Urothelium cell line (cell line): ENCODE data around the gene DSE.

Source experiments
- DNase-seq: peaks from one replicate; pipeline ENCODE4 v3.0.0; 2011; ENCODE audit warnings: low spot score, mixed read lengths
- FAIRE-seq: peaks from 2 replicates; lab custom pipeline; 2011; peaks lifted over from hg19 to GRCh38; lab: Jason Lieb, UNC

DSE gene

GRCh38 chr6:116408491-116408890 lies 37.7 kb downstream of the DSE start:
- no peak for FAIRE-seq

DNA sequence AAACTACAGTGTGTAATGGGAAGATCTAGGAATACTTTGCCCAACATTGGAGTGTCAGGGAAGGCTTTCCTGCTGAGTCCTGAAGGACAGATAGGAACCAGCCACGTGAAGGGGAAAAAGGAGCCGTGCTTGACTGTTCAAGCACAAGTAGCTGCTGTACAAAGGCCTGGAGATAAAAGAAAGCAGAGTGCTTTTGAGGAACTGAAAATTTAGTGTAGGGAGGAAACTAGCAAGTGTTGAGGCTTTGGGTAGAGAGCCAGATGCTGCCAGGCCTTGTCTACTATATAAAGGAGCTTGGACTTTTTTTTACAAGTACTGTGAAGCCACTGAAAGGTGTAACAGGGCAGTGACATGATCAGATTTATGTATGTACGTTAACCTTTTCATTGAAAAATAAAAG lies 39.0 kb downstream of the DSE start:
- FAIRE-seq (no peak), DNase-seq (no peak)

More at GRCh38 chr6:116408491-116408890, 37.7 kb downstream of the DSE start:
- no peak for DNase-seq

GRCh38 chr6:116411284-116411623 lies 40.5 kb downstream of the DSE start:
- no peak for FAIRE-seq
- no peak for DNase-seq

DNA sequence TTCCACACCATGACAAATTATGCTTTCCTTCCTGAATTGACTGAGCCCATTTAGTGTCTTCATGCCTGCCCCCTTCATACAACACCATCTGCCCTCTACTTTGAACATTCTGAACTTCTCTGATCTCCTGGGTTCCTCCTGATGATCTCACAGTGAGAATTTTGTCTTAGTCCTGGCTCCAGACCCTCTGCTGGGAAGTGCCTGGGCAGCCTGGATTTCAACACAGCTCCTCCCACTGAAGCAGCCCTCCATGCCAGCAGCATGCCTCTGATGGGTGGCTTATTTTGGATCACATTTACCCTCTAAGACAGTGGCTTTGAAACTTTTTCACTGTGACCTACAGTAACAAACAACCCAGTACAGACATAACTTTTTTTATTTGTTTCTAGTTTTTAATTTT lies 41.5 kb downstream of the DSE start:
- DNase-seq: no peak
- FAIRE-seq: no peak

GRCh38 chr6:116413357-116413756 lies 42.6 kb downstream of the DSE start:
- FAIRE-seq (no peak), DNase-seq (no peak)

DNA sequence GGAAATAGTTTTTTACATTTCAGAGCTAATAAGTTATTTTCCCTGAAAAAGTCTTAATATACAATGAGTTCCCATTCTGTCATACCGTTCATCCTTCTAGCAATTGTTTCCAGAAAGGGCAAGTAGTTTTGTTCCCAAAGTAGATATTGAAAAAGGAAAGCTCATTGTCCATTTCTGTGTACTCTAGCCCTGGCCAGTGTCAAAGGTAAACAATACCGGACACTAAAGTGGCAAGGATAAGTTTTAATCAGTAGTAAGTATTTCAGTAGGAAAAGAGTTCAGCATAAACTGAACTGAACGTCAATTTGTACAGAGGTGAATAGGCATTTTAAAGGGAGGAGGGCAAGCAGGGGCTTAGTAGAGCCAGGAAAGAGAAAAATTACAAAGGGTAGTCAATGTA lies 46.9 kb downstream of the DSE start:
- DNase-seq (no peak), FAIRE-seq (no peak)

DNA sequence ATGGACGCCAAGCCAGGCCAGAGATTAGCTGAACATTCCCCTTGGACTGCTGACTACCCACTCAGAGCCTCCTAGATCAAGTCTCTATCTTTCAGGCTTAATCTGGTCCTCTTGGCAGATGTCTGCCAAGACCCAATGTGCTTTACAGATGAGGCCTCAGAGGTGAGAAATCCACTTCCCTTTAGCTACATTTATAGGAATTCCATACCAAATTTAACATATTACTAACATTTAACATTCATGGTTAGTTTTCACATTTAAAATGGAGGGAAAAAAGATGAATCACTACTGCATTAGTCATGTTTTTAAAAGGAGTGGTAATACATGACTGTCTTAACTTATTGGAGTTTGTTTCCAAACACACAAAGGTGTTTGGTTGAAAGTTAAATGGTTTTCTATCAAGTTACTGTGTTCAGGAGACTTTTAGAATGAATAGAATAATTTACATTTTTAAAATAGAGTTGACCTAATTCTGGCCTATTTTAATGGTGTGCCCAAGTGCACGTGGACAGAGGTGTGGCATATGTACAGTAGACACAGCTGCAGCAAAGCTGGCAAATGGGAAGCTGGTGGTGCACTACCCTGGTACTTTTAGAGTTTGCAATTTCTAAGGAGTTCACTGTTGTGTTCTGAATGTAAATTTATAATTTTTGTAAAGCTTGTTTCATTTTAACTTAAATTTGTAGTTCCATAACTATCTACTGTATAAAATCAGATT lies 48.5 kb downstream of the DSE start:
- FAIRE-seq (no peak), DNase-seq (no peak)

DNA sequence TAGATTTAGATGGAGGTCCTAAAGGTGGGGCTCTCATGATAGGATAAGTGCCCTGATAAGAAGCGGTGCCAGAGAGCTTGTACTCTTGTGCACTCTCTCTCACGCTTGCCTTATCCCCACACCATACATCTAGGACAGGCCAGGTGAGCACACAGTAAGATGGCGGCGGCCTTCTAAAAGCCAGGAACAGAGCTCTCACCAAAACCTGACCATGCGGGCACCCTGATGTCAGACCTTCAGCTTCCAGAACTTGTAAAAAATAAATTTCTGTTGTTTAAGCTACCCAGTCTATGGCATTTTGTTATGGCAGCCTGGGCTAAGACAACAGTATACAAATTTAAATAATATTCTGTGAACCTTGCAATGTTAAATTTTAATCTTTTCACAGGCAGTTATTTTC lies 49.6 kb downstream of the DSE start:
- DNase-seq (no peak), FAIRE-seq (no peak)

- DNase-seq (no peak), FAIRE-seq (no peak)
These were observed 51.5 kb downstream of the DSE start for GRCh38 chr6:116422238-116422637.

GRCh38 chr6:116424001-116424400 lies 53.3 kb downstream of the DSE start:
- FAIRE-seq: no peak
- no peak for DNase-seq

GRCh38 chr6:116426551-116426950 lies 55.8 kb downstream of the DSE start:
- DNase-seq (no peak), FAIRE-seq (no peak)

GRCh38 chr6:116429111-116429510 lies 58.4 kb downstream of the DSE start:
- FAIRE-seq (no peak), DNase-seq (no peak)

GRCh38 chr6:116430860-116431259 lies 60.1 kb downstream of the DSE start:
- FAIRE-seq: no peak
- no peak for DNase-seq

GRCh38 chr6:116431964-116432595 lies 61.3 kb downstream of the DSE start:
- DNase-seq (no peak), FAIRE-seq (no peak)

GRCh38 chr6:116433206-116433712 lies 62.5 kb downstream of the DSE start:
- no peak for DNase-seq
- FAIRE-seq: no peak

DNA sequence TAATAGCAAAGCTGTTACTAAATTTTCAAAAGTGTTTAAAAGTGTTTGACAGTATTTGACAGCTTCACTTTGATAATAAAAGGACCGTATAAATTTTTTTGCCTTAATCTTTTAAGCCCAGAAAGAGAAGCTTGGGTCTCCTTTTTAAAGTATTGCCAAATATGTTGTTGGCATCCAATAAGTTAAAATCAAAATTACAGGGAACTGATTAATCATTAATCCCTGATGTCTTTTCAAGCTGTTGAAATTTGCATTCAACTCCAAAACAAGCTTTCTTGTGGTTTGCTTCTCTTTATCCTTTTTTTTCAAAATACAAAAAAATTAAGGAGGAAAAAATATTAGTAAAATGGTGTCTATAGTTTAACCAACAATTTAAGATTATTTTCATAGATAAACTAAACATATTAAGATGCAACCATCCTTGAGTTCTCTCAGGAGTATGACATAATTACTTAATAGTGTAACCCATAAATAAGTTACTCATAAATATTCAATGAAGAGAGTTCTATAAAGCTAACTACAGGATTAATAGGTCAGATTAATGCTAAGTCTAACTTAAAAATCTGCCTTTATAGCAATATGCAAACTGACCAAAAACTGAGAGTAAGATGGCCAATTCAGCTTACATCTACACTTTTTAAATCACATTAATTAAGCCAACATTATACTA lies 63.4 kb downstream of the DSE start:
- FAIRE-seq (no peak), DNase-seq (no peak)

GRCh38 chr6:116436586-116436985 lies 65.8 kb downstream of the DSE start:
- DNase-seq (no peak), FAIRE-seq (no peak)

DNA sequence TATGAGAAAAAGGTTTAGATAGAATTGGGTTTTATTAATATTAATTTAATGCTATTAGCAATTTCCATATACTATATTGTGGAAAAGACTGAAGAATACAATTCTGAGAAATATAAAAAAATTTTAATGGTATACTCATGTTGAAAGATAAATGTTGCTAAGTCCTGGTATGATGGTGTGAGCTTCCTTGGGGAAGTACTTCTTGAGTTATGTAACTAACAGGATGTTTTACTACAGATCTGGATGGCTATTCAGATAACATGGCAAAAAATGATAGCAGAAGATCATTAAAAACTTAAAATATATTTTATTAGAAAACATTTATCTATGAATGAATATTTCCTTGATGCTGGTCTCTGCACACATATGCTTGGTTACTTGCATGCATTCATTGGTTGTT lies 66.9 kb downstream of the DSE start:
- FAIRE-seq (no peak), DNase-seq (no peak)

DNA sequence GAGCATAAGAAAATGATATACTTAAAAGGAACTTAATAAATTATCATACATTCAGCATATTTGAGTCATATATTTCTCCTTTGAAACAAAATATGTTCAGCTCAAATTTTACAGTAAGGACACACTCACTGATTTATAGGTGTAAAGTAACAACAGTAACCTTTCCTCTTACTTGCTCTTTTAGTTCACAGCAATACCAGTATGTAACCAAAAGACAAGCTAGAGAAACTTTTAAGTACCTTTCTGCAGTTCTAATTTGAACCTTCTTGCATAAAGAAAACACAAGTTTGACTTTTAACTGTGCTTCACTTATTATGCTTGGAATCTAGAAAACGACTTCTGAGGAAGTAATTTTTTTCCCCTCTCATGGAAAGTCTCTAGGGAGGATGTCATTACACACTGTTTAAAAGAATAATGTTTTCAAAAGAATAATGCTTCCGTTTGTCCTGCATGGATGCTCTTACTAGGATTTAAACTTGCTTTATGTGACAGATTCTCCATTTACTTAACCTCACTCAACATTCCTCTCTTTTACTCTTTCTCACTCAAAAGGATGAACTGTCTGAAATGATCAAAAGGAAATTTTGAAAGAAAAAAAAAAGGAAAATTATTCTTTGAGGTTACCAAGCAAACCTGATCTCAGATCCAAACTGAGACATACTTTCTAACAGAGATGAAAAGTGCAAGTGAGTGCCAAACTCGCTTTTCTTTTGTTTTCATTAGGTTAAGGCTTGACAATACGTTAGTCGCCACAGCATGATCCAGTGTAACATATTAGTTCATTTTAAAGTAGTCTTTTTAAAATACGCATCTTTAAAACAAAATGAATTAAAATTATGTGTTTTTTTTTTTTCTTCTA lies 68.1 kb downstream of the DSE start:
- DNase-seq: no peak
- no peak for FAIRE-seq

- FAIRE-seq (no peak), DNase-seq (no peak)
These were observed 68.8 kb downstream of the DSE start for GRCh38 chr6:116439522-116440051.

GRCh38 chr6:116443105-116443504 lies 72.4 kb downstream of the DSE start:
- FAIRE-seq (no peak), DNase-seq (no peak)
